IPS-18c (cell line): Measurements from ENCODE around the gene APEH.

Source experiments
- H3K4me3 ChIP-seq: 2 replicates; pipeline ENCODE4 v1.7.0; 2013; ENCODE audit warnings: low read depth, mild to moderate bottlenecking, low read length, moderate library complexity; ENCODE audit not compliant: insufficient read depth
- H3K9me3 ChIP-seq: one replicate; pipeline ENCODE4 v1.6.1; 2013; ENCODE audit warnings: mild to moderate bottlenecking, low read length, moderate library complexity; ENCODE audit not compliant: control insufficient read depth, insufficient read depth

APEH gene

GRCh38 chr3:49646236-49646635, 27.9 kb upstream of the APEH start:
- no peak overlapping the region for H3K4me3 ChIP-seq
- peaks cover 2% of the 10 kb centered on the region for H3K9me3 ChIP-seq

GRCh38 chr3:49647741-49648140, 26.4 kb upstream of the APEH start:
- no peak overlapping the region for H3K4me3 ChIP-seq
- peaks cover 2% of the 10 kb centered on the region for H3K9me3 ChIP-seq

GRCh38 chr3:49648354-49649019, 25.7 kb upstream of the APEH start:
- Histone ChIP-seq H3K4me3 (no peak overlapping the region), H3K9me3 (peaks cover 2% of the 10 kb centered on the region)

GRCh38 chr3:49649576-49649975, 24.6 kb upstream of the APEH start:
- H3K9me3 ChIP-seq, result peaks cover 2% of the 10 kb centered on the region
- H3K4me3 ChIP-seq, result no peak overlapping the region

GRCh38 chr3:49650177-49650576, 24.0 kb upstream of the APEH start:
- Histone ChIP-seq H3K9me3 (peaks cover 2% of the 10 kb centered on the region), H3K4me3 (no peak overlapping the region)

GRCh38 chr3:49650637-49651036, 23.5 kb upstream of the APEH start:
- Histone ChIP-seq H3K4me3 (no peak overlapping the region), H3K9me3 (peaks cover 2% of the 10 kb centered on the region)

- peaks cover 2% of the 10 kb centered on the region for H3K9me3 ChIP-seq
- H3K4me3 ChIP-seq, result no peak overlapping the region
These were observed 21.8 kb upstream of the APEH start for GRCh38 chr3:49652218-49652902.

GRCh38 chr3:49652903-49653415, 21.2 kb upstream of the APEH start:
- Histone ChIP-seq H3K4me3 (no peak overlapping the region), H3K9me3 (peaks cover 2% of the 10 kb centered on the region)

- H3K9me3 ChIP-seq, result peaks cover 2% of the 10 kb centered on the region
- no peak overlapping the region for H3K4me3 ChIP-seq
These were observed 20.5 kb upstream of the APEH start for GRCh38 chr3:49653621-49654020.

- Histone ChIP-seq H3K4me3 (no peak overlapping the region), H3K9me3 (no peaks in the 10 kb centered on the region)
These were observed 19.9 kb upstream of the APEH start for GRCh38 chr3:49654176-49654825.

GRCh38 chr3:49654955-49655556, 19.1 kb upstream of the APEH start:
- Histone ChIP-seq H3K4me3 (no peak overlapping the region), H3K9me3 (no peaks in the 10 kb centered on the region)

GRCh38 chr3:49655731-49656285, 18.3 kb upstream of the APEH start:
- Histone ChIP-seq H3K9me3 (no peaks in the 10 kb centered on the region), H3K4me3 (no peak overlapping the region)

GRCh38 chr3:49656541-49657112, 17.5 kb upstream of the APEH start:
- H3K9me3 ChIP-seq, result no peaks in the 10 kb centered on the region
- H3K4me3 ChIP-seq, result no peak overlapping the region

- no peaks in the 10 kb centered on the region for H3K9me3 ChIP-seq
These were observed 16.8 kb upstream of the APEH start for GRCh38 chr3:49657208-49657915.

GRCh38 chr3:49658711-49659110, 15.4 kb upstream of the APEH start:
- Histone ChIP-seq H3K9me3 (no peaks in the 10 kb centered on the region), H3K4me3 (no peak overlapping the region)

More at GRCh38 chr3:49657208-49657915, 16.8 kb upstream of the APEH start:
- no peak overlapping the region for H3K4me3 ChIP-seq

GRCh38 chr3:49659756-49660155, 14.4 kb upstream of the APEH start:
- H3K4me3 ChIP-seq, result no peak overlapping the region
- H3K9me3 ChIP-seq, result no peaks in the 10 kb centered on the region

GRCh38 chr3:49661281-49661680, 12.9 kb upstream of the APEH start:
- H3K4me3 ChIP-seq, result no peak overlapping the region
- H3K9me3 ChIP-seq, result no peaks in the 10 kb centered on the region
